Cardiac ventricle fibroblast (primary cell): ENCODE data around the gene FTSJ1. TPM values are rescaled to one million over a fixed set of nuclear protein-coding genes. Genes with fewer than 3 reads are reported as not detected.

Experiments
- total RNA-seq: library from RNA; depleted of rRNA; stranded (reverse); fragments of >200 nt; gene quantifications from 2 replicates; pipeline ENCODE4 v1.2.3, GENCODE V29; 2015

The FTSJ1 gene, protein sequence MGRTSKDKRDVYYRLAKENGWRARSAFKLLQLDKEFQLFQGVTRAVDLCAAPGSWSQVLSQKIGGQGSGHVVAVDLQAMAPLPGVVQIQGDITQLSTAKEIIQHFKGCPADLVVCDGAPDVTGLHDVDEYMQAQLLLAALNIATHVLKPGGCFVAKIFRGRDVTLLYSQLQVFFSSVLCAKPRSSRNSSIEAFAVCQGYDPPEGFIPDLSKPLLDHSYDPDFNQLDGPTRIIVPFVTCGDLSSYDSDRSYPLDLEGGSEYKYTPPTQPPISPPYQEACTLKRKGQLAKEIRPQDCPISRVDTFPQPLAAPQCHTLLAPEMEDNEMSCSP
- 36.4 and 49.6 TPM in 2 replicates for total RNA-seq

DNA sequence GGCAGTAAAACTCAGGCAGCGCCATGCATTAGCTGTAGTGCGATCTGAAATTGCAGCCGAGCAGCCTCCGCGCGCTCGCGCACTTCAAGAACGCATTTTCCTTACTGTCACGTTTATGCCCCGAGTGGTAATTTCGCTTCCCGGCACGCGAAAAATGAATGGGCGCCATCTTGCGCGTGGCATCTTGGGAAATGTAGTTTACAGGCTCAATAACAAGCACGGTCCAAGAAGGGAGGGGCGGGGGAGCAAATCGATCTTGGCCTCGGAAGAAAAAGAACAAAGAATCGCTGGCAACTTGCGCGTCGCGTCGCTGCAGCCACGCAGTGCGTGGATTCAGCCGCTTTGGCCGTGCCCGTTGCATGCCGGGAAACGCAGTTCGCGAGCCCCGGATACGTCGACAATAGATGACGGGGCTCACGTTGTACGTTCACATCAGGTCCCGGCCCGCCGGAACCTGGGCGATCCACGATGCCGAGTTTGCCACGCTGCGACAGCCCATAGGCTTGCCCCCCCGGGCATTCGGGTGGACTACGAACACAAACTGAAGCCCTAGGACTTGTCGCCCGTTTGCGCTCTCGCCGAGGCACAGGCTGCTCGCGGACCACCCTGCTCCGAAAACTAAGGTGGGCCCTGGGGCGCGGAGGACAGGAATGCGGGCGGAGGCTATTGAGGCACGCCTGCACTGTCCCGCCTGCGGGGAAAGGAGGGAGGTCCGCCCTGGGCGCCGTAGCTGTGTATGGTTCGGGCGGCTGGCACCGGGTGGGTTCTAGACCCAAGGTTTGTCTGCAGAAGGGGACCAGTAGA, at the start of gene FTSJ1:
Gene FTSJ1 (plus strand): TSS at position 426 of the 804 bp plus-strand sequence. CDS start 1,849 bp downstream, outside the sequence.

DNA sequence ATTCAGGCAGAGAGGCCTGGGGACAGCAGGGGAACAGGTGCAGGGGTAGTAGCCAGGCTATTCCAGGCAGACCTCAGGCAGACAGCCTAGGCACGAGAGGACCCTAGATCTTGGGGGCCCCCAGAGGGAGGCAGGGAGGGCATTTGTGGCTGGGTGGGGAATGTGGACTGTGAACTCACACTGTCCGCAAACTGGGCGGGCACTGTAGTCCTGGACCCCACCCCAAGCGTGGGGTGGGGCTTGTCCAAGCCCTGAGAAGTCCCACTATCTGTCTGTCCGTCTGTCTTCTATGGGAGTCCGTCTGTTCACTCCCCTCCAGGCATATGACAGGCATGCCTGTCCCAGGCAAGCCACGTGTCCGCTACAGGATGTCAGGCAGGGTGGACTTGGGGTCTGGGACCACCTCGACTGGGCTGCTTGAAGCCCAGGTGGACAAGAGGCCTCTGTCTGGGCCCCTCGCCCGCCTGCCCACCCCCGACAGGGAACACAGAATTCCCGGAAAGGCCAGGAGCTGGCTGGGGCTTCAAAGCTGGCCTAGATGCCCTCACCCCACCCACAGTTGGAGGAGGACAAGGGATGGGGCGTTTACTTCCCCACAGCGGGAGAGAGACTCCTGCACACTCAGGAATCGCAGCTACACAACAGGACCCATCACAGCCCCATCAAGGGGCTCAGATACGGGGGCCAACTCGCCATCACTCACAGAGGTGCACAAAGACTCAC, 5.7 kb upstream of the FTSJ1 start, which contains the start of gene SLC38A5:
Gene SLC38A5 (minus strand): TSS at position 151 of the 723 bp plus-strand sequence. CDS start 2,336 bp downstream, outside the sequence.

DNA sequence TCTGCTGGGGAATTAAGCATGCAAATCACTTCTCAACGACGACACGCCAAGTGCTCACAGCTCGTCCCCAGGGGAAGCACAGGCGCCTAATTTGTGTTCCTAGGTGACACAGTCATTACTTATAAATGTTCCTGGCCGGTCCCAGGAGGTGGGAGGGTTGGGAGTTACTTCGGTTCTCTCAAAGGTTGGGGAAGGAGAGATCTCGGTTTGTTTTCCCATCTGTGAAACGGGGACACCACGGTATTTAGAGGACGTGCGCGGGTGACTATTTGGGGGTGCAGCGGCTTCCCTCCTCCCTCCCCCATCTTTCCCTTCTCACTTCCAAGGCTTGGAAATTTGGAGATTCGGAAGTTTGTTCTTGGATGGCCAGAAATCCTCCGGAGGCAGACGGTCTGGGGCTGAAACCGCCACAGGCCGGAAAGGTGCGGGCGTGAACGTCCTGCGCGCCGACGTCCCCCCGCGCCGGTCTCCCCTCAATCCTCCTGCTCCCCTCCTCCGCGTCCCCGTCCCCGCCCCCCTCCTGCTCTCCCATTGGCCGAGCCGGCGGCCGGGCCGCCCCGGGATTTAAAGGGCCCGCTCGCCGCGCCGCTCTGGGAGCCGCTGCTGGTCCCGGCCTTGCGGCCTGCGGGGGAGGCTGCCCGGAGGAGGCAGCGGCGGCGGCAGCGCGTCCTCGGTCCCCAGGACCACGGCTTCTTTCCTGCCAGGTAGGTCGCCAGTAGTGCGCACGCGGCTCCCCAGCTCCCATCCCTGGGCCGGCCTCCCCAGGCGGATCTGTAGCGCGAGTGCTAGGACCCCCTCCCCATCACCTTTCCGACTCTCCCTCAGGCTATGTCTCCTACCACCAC, 32.6 kb downstream of the FTSJ1 start, which contains the start of gene PORCN:
Gene PORCN (plus strand): TSS at position 593 of the 845 bp plus-strand sequence. CDS start 829 bp downstream, outside the sequence.

DNA sequence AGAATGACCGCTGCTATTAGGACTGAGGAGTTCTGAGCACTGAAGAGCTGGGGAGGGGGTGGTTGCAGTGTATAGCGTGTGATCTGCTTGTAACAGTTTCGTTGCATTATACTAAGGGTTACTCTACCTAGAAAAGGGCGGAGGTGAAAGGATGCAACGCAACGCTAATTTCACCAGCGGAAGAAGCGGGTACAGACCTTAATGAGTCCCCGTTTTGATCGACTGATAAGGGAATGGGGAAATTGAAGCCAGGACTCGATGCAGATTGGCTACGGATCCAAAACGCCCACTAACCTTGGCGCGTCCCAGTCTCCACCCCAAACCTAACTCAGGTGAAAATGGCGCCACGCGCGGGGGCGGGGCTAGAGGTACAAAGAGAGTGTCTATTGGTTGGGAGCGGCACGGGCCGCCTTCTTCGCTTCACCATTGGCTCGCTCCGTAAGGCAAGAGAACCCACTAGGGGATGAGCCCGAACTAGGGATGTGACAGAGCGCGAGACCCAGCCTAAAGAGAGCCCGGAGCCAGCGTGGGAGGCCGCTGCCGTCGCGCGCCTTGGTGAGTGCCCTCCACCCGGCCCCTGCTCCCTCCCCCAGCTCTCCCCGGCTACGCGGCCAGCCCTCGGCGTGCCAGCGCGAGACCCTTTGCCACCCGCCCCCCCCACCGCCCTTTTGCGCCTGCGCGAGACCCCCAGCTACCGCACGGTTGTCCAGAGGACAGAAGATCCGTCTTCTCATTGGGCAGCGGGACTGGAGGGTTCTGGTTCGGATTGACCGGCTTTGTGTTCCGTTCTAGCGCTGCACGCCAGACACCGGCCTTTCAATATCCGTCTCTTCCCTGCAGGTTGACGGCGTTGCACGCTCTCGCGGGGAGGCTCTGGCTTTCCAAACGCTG, 45.6 kb downstream of the FTSJ1 start, which contains the start of gene EBP:
Gene EBP (plus strand): TSS at position 456 of the 891 bp plus-strand sequence. CDS start 1,964 bp downstream, outside the sequence.

Other genes with a start within 250 kb of the FTSJ1 start
- not detected in 2 replicates for gene SSX1, start 220.8 kb upstream of the FTSJ1 start, total RNA-seq
- not detected in 2 replicates for gene SSX3, start 119.5 kb upstream of the FTSJ1 start, total RNA-seq
- gene SSX4, start 92.7 kb upstream of the FTSJ1 start, total RNA-seq, result not detected in 2 replicates
- not detected in 2 replicates for gene SSX4B, start 64.2 kb upstream of the FTSJ1 start, total RNA-seq
- gene SLC38A5, start 5.9 kb upstream of the FTSJ1 start, total RNA-seq, result 8.7 and 8.9 TPM in 2 replicates
- gene PORCN, start 32.8 kb downstream of the FTSJ1 start, total RNA-seq, result 10.8 and 15.1 TPM in 2 replicates
- 21.5 and 27.0 TPM in 2 replicates for gene EBP, start 45.6 kb downstream of the FTSJ1 start, total RNA-seq
- gene TBC1D25, start 63.5 kb downstream of the FTSJ1 start, total RNA-seq, result 10.6 and 12.0 TPM in 2 replicates
- gene RBM3, start 98.3 kb downstream of the FTSJ1 start, total RNA-seq, result 161 and 182 TPM in 2 replicates
- gene WDR13, start 121.3 kb downstream of the FTSJ1 start, total RNA-seq, result 75.8 and 109 TPM in 2 replicates
- 1.1 and 1.6 TPM in 2 replicates for gene WAS, start 207.6 kb downstream of the FTSJ1 start, total RNA-seq
- gene SUV39H1, start 220.5 kb downstream of the FTSJ1 start, total RNA-seq, result 2.7 and 6.2 TPM in 2 replicates